ENCODE data around the gene LRP1B.

Gene LRP1B

DNA sequence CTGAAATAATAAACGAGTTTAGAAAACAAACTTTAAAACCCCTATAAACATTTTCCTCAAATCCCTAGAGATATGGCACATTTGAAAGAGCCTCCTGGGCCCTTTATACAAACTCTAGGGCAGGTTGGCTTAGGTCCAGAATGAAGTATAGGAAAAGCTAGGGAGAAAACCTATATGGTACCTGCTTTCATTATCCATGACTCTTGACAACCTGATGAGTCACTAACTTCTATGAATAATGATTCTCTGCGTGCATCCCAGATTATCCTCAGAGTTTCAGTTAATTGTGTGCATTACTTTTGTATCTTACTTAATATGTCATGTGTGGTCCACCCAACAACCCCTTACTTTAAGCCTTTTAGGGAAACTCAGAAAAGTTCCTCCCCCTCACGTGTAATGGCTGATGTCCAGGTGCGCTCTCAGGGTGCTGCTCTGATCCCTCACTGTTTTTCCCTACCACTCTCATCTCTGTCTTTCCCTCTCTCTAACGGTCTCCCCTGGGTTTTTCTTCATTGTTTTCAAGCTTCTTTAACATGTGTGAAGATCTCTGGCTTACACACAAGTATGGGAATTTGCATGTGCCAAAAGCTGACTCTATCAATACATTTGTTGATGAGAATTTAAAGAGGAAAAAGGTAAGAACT lies 78.5 kb downstream of the LRP1B start:
- in situ Hi-C loops (cut with HindIII; ENCODE audit: low pct_ligation_motif_present, low pct_unique_long_range_greater_than_20kb, low sequenced_read_pairs): no loop called here
- no peak for DNase-seq

DNA sequence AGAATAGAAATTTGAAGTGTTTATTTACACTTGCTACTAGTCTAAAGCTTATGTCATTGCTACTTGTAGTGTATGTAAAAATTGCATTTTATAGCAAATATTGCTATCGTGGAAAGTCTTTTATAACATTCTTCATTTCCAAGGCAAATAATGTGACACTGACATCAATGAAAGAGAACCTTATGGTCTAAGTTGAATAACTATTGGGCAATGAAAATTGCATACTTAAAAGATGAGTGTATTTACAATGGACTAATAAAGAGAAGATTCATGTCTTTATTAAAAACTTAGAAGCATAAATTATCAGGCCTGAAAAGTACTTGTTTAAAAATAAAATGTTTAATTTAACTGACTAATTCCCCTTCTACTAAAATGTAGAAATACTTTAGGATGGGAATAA lies 82.2 kb downstream of the LRP1B start:
- DNase-seq: no peak
- in situ Hi-C loops (cut with HindIII; ENCODE audit: low pct_ligation_motif_present, low pct_unique_long_range_greater_than_20kb, low sequenced_read_pairs): no loop called here

DNA sequence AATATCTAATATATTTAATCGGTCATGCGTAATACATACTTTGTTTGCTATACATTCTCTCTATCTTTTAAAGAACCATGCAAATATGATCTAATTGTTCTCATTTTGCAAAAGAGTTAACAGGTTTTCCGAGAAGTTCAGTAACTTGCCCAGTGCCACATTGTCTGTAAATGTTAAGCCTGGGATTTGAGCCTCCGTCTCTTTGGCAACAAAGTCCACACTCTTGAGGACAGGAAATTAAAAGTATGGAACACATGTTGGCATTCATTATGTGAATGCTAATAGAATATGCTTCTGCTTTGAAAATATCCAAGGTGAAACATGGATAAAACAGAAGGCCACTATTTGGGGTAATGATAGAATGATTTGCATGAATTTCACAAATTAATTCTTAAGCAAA lies 85.2 kb downstream of the LRP1B start:
- no peak for DNase-seq
- in situ Hi-C loops (cut with HindIII; ENCODE audit: low pct_ligation_motif_present, low pct_unique_long_range_greater_than_20kb, low sequenced_read_pairs): no loop called here

DNA sequence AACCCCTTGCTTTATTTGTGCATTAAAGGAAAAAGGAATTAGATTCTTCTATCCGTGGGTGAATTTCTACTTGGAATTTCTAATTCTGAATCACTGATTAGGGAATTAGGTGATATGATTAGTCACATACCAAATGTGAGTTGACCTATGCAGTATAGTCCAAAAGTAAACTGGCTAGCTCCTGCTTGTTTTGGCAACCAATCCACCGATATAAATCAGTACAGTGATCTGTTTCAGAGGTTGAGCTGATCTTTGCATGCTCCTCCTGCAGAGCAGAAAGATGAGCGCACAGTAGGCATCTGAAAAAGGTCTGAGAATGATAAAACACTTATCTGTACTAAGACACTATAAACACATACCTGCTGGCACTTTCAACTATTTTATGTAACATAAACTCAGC lies 86.6 kb downstream of the LRP1B start:
- in situ Hi-C loops (cut with HindIII; ENCODE audit: low pct_ligation_motif_present, low pct_unique_long_range_greater_than_20kb, low sequenced_read_pairs): no loop called here
- DNase-seq: no peak

DNA sequence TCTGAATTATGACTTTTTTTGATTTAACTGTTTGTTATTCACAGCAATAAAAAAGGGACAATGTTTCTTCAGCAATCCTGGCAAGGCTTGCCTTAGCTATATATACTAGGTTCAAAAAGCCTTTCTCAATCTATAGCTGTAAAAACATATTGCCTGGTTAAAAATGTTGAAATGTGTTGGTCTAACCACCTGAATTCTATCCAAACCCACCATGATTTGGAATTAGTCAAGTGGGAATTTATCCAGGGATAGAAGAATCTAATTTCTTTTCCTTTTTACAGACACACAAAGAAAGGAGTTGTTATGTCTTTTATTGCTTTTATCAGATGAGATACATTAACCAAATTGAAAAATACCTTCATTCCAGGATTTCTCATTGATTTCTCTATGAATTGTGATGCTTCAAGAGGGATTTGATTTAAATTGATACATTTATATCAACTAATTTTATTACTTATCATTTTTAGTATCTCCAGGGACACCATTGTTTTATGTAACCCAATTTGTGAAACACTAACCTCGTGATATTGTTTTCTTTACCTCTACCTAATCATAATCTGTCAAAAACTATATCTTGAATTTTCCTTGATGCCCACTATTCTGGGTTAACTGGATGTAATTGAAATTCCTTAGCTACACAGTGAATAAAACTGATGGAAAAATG lies 88.1 kb downstream of the LRP1B start:
- in situ Hi-C loops (cut with HindIII; ENCODE audit: low pct_ligation_motif_present, low pct_unique_long_range_greater_than_20kb, low sequenced_read_pairs): no loop called here
- DNase-seq: no peak

DNA sequence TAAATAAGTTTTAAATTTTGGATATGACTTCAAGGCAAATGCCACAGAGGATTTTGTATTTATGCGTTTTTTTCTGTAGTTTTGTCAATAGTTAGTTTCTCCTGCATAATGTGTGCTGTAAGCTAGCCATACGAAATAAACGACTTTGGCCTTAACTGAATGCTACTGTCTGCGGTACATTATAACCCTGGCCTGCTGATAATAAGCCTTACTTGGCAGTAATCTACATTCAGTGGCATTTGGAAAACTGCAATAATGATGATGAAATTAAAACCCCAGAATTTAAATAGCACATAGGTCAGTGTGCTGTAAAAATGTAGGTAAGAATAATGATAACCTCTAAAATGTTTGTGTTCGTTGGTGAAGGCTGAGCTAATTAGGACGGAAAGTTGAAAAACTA lies 88.8 kb downstream of the LRP1B start:
- in situ Hi-C loops (cut with HindIII; ENCODE audit: low pct_ligation_motif_present, low pct_unique_long_range_greater_than_20kb, low sequenced_read_pairs): no loop called here
- DNase-seq: no peak

DNA sequence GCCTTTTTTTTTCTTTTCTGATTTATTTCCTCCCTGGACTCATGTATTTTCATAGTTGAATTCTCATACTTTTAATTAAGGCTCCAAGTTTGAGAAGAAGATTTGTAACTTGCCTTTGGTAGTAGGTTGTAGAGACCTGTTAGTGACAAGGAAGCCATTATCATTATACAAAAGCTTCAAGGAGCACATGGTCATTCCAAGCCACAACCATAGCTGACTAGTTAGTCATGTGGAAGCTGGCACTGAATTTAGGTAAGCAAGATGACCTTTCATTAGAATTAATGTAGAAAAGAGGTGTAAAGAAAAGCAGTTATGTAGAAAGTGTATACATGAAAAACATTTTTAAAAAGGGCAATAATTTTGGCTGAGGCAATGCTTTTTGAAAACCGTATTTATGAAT lies 89.7 kb downstream of the LRP1B start:
- in situ Hi-C loops (cut with HindIII; ENCODE audit: low pct_ligation_motif_present, low pct_unique_long_range_greater_than_20kb, low sequenced_read_pairs): no loop called here
- no peak for DNase-seq

DNA sequence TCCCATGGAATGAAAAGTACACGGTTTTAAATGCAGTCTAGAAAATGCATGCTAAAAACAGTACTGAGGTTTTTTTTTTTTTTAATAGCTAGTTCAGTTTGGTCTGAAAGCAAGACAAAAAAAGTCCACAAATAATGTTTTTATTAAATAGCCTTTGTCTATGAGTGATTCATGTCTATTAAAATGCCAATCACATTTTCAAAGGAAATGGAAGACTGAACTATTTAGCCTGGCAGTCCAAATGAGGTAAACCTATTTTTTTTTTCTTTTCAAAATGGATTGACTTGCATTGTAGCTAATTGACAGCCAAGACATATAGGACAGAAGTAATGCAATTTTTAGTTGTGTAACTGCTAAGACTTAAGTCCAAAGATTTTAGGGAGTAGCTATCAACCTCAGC lies 90.3 kb downstream of the LRP1B start:
- in situ Hi-C loops (cut with HindIII; ENCODE audit: low pct_ligation_motif_present, low pct_unique_long_range_greater_than_20kb, low sequenced_read_pairs): no loop called here
- DNase-seq: no peak

DNA sequence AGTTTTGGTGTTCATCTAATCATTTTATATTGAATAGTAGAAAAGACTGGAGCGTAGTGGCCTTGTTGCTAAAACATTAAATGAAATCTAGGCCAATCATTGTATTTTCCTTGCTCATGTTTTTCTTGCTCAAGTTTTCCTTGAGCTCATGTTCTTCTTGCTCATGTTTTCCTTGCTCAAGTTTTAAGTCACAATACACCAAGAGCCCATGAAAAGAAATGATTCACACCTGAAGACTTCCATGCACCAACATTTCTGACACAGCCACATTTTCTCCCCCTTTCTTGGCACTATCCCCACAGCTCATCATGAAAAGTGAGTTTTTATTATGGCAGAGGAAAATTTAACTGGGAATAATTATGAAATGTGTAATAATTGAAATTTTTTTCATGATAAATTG lies 92.0 kb downstream of the LRP1B start:
- in situ Hi-C loops (cut with HindIII; ENCODE audit: low pct_ligation_motif_present, low pct_unique_long_range_greater_than_20kb, low sequenced_read_pairs): no loop called here
- no peak for DNase-seq

DNA sequence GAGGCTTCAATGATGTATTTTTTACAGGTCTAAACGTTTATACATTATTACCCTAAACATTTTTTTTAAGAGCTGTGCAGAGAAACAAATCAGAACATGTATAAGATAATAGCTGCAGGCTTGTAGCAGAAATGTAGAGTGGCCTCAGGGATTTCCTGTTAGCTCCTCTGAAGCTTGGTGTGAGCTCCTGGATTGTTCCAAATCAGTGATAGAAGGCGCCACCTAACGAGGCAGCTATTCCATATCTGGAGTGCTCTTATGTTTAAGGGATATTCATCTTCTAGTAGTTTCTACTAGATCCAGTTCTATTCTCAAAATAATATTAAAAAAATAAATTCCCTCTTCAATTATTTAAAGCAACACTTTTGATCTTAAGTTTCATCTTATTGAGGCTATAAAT lies 93.1 kb downstream of the LRP1B start:
- no peak for DNase-seq
- in situ Hi-C loops (cut with HindIII; ENCODE audit: low pct_ligation_motif_present, low pct_unique_long_range_greater_than_20kb, low sequenced_read_pairs): no loop called here

DNA sequence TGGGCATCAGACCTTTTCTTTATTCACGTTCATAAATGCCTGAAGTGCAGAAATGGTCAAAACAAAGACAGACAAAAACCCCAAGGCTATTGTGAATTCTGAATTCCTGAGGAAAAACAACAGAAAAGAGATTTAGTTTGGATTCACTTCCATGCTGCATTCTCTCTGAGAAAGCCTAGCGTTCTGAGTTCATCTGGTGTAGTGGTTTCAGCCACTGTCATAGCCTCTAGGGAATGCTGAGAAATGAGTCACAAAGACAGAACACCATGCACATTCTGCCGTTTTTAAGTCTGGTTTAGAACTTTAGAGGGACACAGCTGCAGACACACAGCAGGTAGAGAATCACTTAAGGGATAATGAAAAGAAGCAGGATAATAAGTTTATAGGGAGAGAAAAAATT lies 93.8 kb downstream of the LRP1B start:
- DNase-seq: no peak
- in situ Hi-C loops (cut with HindIII; ENCODE audit: low pct_ligation_motif_present, low pct_unique_long_range_greater_than_20kb, low sequenced_read_pairs): no loop called here

DNA sequence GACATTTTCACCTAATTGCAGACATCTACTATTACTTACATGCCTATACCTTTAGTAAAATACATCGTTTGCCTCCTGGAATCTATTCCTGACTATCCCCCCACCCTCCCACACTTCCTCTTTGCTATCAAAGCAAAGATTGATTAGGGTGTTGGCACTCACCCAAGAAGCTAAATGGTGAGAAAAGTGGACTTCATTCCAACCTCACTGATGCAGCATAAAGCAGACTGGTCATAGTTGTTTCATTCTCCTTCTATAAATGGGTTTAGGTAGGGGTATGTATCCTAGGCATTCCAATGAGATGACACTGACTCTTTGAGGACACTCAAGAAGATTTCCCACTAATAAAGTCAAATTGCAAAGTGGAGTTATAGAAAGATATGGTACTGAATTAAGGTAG lies 97.4 kb downstream of the LRP1B start:
- no peak for DNase-seq
- in situ Hi-C loops (cut with HindIII; ENCODE audit: low pct_ligation_motif_present, low pct_unique_long_range_greater_than_20kb, low sequenced_read_pairs): no loop called here

DNA sequence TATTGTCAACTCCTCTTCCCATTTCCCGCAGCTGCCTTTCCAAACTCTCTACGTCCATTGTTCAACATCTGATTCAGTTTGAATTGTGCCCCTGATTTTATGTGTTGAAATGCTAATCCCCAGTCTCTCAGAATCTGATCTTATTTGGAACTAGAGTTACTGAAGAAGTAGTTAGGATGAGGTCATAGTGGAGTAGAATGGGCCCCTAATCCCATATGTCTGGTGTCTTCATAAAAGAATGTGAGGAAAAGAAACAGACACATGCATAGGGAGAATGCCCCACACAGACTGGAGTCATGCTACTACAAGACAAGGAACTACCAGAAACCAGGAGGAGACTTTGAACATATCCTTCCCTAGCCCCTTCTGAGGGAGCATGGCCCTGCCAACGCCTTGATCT lies 99.2 kb downstream of the LRP1B start:
- no peak for DNase-seq
- in situ Hi-C loops (cut with HindIII; ENCODE audit: low pct_ligation_motif_present, low pct_unique_long_range_greater_than_20kb, low sequenced_read_pairs): no loop called here

DNA sequence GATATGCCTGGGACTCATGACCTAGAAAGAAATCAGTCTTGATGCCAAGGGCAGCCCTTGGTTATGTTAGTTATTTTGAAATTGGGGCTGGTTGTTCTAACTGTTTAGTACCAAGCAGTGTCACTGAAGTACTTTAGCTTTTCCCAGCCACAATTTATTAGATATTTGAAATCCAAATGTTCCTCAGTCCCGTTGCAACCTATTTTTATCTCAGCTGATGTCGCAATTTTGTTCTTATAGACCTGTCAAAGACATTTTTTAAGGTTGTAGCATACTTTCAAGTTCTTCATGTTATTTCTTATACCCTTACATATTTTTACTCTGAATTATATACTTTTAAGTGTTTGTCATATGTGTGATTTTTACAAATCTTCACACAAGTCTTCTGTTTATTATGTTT lies 100.1 kb downstream of the LRP1B start:
- in situ Hi-C loops (cut with HindIII; ENCODE audit: low pct_ligation_motif_present, low pct_unique_long_range_greater_than_20kb, low sequenced_read_pairs): no loop called here

DNA sequence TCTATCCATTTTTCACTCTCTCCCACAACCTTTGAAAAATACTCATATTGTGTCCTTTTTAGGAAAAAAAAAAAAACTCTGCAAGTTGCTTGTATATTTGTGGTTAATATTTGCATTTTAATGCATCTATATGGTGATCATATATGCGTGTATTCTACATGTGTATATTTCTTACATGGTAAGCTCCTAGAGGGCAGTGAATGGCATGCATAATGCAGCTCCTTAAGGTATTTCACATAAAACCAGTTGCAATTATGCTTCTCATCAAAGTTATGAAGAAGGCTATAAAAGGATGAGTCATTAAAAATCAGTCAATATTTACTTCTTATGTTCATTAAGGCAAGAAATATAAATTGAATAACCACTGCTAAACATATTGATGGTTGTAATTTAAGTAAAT lies 100.8 kb downstream of the LRP1B start:
- in situ Hi-C loops (cut with HindIII; ENCODE audit: low pct_ligation_motif_present, low pct_unique_long_range_greater_than_20kb, low sequenced_read_pairs): no loop called here
- no peak for DNase-seq

More for the DNA sequence above, 100.1 kb downstream of the LRP1B start:
- no peak for DNase-seq

DNA sequence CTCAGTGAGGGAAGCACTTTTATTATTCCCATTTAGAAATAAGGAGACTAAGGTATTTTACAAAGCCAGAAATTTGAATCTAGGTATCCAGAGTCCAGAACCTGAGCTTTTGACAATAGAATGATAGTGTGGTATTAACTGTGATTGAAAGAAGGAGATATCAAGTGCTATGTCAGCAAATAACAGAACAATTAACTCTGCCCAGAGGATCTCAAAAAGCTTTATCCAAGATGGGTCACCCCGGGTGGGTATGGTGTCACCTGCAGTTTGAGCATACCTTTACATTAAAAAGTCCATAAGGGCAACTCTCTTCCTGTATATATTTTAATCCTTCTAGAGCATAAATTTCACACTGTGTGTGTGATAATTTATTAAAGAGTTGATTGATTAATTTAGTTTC lies 105.4 kb downstream of the LRP1B start:
- DNase-seq: no peak
- in situ Hi-C loops (cut with HindIII; ENCODE audit: low pct_ligation_motif_present, low pct_unique_long_range_greater_than_20kb, low sequenced_read_pairs): no loop called here

DNA sequence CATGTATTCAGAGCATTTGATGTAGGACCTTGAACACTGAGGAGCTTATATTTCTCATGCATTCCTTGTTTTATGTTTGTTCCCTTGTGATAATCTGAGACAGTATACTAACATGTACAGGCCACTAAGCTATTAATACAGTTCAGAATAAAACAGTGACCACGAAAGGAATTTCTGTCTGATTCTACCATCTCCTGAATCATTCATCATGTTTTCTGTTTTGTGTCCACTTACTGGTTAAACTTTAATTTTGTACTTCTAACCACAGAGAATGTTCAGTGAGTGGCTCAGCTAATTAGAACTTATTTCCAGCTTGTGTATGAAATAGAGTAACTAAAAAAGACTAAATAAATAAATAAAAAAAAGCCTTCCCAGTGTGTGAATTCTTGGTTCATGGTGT lies 110.4 kb downstream of the LRP1B start:
- in situ Hi-C loops (cut with HindIII; ENCODE audit: low pct_ligation_motif_present, low pct_unique_long_range_greater_than_20kb, low sequenced_read_pairs): no loop called here
- DNase-seq: peak; percentile 7

DNA sequence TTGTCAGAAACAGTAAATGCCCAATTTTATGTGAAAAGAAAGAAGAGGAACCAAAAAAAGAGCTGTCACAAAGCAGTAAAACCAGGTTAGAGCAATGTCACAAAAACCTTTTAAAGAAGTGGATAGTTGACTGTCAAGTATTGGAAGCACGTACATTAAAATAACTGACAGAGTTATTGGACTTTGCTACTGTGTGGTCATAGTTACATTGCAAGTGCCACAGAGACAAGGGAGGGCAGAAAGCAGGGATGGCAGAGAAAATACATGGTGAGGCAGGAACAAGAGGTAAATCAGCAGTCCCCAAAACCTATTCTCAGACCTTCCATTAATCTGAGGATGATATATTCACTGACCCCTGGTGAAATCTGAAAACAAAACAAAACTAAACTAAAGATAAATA lies 116.3 kb downstream of the LRP1B start:
- no peak for DNase-seq
- in situ Hi-C loops (cut with HindIII; ENCODE audit: low pct_ligation_motif_present, low pct_unique_long_range_greater_than_20kb, low sequenced_read_pairs): no loop called here

DNA sequence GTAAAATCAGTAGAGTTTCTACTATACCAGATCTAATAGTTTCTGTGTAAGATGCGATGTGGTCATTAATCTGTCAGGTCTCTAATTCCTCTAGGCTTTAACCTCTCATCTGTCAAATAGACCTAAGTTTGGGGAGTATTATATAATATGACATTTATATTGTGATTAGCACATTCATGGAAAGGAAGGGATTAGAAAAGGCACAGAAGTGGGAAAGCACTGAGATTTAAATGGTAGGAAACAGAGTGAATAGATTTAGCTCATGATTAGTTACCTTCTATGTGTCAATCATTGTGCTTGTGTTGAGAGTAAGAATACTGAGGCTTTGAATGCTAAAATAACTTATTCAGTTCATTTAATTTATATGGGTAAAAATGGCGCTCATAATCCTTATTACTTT lies 118.0 kb downstream of the LRP1B start:
- DNase-seq: no peak
- in situ Hi-C loops (cut with HindIII; ENCODE audit: low pct_ligation_motif_present, low pct_unique_long_range_greater_than_20kb, low sequenced_read_pairs): no loop called here

DNA sequence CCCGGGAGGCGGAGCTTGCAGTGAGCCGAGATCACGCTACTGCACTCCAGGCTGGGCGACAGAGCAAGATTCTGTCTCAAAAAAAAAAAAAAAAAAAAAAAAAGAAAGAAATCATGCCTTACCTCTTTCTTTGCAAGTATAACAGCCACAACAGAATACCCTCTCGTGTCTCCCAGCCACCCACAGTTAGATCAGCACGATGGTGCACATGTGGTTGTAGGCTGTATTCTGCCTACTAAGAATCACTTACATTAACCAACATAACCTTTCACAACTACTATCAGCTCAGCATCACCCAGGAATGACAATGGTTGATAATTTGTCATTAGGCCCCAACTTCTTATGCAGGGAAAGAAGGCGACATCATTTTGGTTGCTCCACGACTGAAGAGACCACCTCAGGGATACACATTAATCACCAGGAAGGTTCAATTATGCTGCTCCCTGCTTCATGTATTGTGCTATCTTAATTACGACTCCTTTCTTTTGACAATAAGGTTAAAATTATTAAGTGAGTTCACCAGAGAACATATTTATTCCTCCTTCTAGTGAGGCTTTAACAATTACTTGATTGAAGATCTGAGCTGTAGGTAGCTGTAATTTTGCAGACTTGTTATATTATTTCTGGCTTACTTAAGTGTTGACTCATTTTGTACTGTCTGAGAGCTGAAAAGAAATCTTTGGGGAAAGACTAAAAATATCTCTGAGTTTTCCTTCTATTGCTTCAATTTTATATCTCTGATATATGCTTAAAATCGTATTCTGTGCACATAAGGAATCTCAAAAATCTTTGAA lies 120.1 kb downstream of the LRP1B start:
- DNase-seq: no peak
- in situ Hi-C loops (cut with HindIII; ENCODE audit: low pct_ligation_motif_present, low pct_unique_long_range_greater_than_20kb, low sequenced_read_pairs): no loop called here

All from ACHN (cell line).